HepG2 (cell line): ENCODE measurements around the gene PLPPR3. TPM values are rescaled to one million over a fixed set of nuclear protein-coding genes. Genes with fewer than 3 reads are reported as not detected.

Experiments
- ATF1 ChIP-seq: IDR thresholded peaks from 2 replicates; pipeline ENCODE4 v1.6.1; 2016; ENCODE audit warnings: mild to moderate bottlenecking, control low read depth
- CSRNP2 ChIP-seq: sonication (generic); formaldehyde crosslinking; conservative IDR thresholded peaks from 2 replicates; pipeline ENCODE4 v1.8.0; 2022; ENCODE audit warnings: low read depth, missing genetic modification reagents
- DBP ChIP-seq: sonication (generic); formaldehyde crosslinking; IDR thresholded peaks from 2 replicates; pipeline ENCODE4 v1.4.0; 2020; ENCODE audit warnings: missing genetic modification reagents; ENCODE audit errors: not compliant biosample characterization
- GTF2F1 ChIP-seq: fragments of 150-350 bp; IDR thresholded peaks from 2 replicates; pipeline ENCODE4 v1.6.1; 2014; ENCODE audit warnings: low read length
- JUND ChIP-seq: sonication (generic); formaldehyde crosslinking; IDR thresholded peaks from 2 replicates; pipeline ENCODE4 v1.8.0; 2022; ENCODE audit warnings: mild to moderate bottlenecking, missing genetic modification reagents
- KAT2B ChIP-seq: fragments of 150-350 bp; IDR thresholded peaks from 2 replicates; pipeline ENCODE4 v1.6.1; 2014; ENCODE audit warnings: low read depth, low read length, borderline replicate concordance
- MLLT10 ChIP-seq: sonication (generic); formaldehyde crosslinking; IDR thresholded peaks from 2 replicates; pipeline ENCODE4 v1.4.0; 2020; ENCODE audit warnings: missing genetic modification reagents
- MTERF4 ChIP-seq: sonication (generic); formaldehyde crosslinking; IDR thresholded peaks from 2 replicates; pipeline ENCODE4 v1.8.0; 2023; ENCODE audit warnings: mild to moderate bottlenecking, missing genetic modification reagents
- PHF8 ChIP-seq: sonication (generic); formaldehyde crosslinking; IDR thresholded peaks from 2 replicates; pipeline ENCODE4 v1.5.0; 2020; ENCODE audit warnings: missing genetic modification reagents
- SMC3 ChIP-seq: IDR thresholded peaks from 2 replicates; pipeline ENCODE4 v1.6.1; 2011; ENCODE audit warnings: low read length, improper control_type of control experiment
- SOX5 ChIP-seq: IDR thresholded peaks from 2 replicates; pipeline ENCODE4 v1.6.1; 2016; ENCODE audit warnings: borderline replicate concordance
- TMF1 ChIP-seq: sonication (generic); formaldehyde crosslinking; IDR thresholded peaks from 2 replicates; pipeline ENCODE4 v1.8.1; 2022; ENCODE audit warnings: low read depth, missing genetic modification reagents
- ZNF230 ChIP-seq: sonication (generic); formaldehyde crosslinking; IDR thresholded peaks from 2 replicates; pipeline ENCODE4 v1.4.0; 2020; ENCODE audit warnings: mild to moderate bottlenecking, missing genetic modification reagents
- ZNF619 ChIP-seq: sonication (generic); formaldehyde crosslinking; IDR thresholded peaks from 2 replicates; pipeline ENCODE4 v1.4.0; 2020; ENCODE audit warnings: mild to moderate bottlenecking, missing genetic modification reagents
- polyA plus RNA-seq, 8 experiments: library from polyadenylated mRNA; depleted of rRNA in 3 of 8; stranded (reverse) in 7 of 8; unstranded in 1 of 8; fragments of >200 nt; fragmentation: Illumina TruSeq in 4 of 8; extraction: Trizol in 4 of 8; gene quantifications; 2 replicates each; pipeline versions ENCODE4 v1.2.1 to v1.2.3, GENCODE V29; 2011 to 2016; ENCODE audit warnings: low read depth in 4 of 8, missing spikeins in 1 of 8, mixed read lengths in 1 of 8; ENCODE audit not compliant: insufficient read depth in 1 of 8
- total RNA-seq, 5 experiments: library from RNA; depleted of rRNA; stranded (reverse); fragments of >200 nt; fragmentation: Illumina TruSeq; extraction: Trizol; gene quantifications; 2 replicates each; pipeline ENCODE4 v1.2.3, GENCODE V29; 2016; ENCODE audit warnings: low read depth in 1 of 5
- TF ChIP-seq, protein P1 (sequence below): sonication (generic); formaldehyde crosslinking; IDR thresholded peaks from 2 replicates; pipeline ENCODE4 v1.8.0; 2022; ENCODE audit warnings: mild to moderate bottlenecking, missing genetic modification reagents, borderline replicate concordance
- TF ChIP-seq, protein P2 (sequence below): sonication (generic); formaldehyde crosslinking; IDR thresholded peaks from 2 replicates; pipeline ENCODE4 v1.4.0; 2020; ENCODE audit warnings: mild to moderate bottlenecking, missing genetic modification reagents

The PLPPR3 gene
- total and polyA plus RNA-seq, 2 of the 13 experiments (the other 11 are each of a cell fraction or from before 2014, with no cell fraction given), result 0.07 to 0.16 TPM

DNA sequence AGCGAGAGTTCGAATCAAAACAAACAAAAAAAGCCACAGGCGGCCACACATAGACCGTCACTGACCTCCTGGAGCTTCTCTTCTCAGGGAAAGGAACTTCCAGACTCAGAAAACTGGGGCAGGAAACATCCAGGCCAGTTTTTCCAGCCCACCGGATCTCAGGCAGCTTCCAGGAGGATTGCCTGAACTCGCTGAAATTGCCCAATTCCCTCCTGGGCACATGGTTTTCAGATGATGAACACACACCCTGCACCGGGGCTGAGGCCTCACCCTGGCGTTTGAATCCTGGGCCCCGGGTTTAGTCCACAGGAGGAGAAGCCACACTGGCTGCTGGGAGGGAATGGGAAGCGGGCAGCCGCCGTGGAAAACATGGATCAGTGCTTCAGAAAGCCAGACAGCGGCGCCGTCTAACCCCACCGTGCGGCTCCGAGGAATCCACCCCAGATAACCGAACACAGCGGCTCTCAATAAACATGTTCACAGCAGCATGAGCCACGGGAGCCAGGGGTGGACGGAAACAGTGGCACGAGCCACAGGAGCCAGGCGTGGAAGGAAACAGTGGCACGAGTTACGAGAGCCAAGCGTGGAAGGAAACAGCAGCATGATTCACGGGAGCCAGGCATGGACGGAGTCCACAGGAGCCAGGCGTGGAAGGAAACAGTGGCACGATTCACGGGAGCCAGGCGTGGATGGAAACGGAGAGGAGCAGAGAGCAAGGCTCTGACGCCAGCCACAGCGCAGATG is 42.7 kb downstream of the PLPPR3 start (continued):
- TF ChIP-seq, protein P1, sequence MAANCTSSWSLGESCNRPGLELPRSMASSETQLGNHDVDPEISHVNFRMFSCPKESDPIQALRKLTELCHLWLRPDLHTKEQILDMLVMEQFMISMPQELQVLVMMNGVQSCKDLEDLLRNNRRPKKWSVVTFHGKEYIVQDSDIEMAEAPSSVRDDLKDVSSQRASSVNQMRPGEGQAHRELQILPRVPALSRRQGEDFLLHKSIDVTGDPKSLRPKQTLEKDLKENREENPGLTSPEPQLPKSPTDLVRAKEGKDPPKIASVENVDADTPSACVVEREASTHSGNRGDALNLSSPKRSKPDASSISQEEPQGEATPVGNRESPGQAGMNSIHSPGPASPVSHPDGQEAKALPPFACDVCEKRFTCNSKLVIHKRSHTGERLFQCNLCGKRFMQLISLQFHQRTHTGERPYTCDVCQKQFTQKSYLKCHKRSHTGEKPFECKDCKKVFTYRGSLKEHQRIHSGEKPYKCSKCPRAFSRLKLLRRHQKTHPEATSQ, result no peak; the same call in 1 of the 2 replicates
- no peak for TF ChIP-seq MTERF4 (CRISPR knock-in tag)
- TF ChIP-seq SOX5 (CRISPR knock-in tag), result peak; percentile 79
- TF ChIP-seq KAT2B, result no peak
- peak; percentile 50; the same call in 1 of the 2 replicates for TF ChIP-seq ZNF230 (CRISPR knock-in tag)
- no peak for TF ChIP-seq ATF1
- TF ChIP-seq SMC3, result no peak
- 0 out of 2 replicates have a peak, but pooled peaks have one; percentile 38 for TF ChIP-seq TMF1 (CRISPR knock-in tag)
- peak; percentile 55 for TF ChIP-seq PHF8 (CRISPR knock-in tag)
- TF ChIP-seq JUND, result peak; percentile 12
- TF ChIP-seq, protein P2, sequence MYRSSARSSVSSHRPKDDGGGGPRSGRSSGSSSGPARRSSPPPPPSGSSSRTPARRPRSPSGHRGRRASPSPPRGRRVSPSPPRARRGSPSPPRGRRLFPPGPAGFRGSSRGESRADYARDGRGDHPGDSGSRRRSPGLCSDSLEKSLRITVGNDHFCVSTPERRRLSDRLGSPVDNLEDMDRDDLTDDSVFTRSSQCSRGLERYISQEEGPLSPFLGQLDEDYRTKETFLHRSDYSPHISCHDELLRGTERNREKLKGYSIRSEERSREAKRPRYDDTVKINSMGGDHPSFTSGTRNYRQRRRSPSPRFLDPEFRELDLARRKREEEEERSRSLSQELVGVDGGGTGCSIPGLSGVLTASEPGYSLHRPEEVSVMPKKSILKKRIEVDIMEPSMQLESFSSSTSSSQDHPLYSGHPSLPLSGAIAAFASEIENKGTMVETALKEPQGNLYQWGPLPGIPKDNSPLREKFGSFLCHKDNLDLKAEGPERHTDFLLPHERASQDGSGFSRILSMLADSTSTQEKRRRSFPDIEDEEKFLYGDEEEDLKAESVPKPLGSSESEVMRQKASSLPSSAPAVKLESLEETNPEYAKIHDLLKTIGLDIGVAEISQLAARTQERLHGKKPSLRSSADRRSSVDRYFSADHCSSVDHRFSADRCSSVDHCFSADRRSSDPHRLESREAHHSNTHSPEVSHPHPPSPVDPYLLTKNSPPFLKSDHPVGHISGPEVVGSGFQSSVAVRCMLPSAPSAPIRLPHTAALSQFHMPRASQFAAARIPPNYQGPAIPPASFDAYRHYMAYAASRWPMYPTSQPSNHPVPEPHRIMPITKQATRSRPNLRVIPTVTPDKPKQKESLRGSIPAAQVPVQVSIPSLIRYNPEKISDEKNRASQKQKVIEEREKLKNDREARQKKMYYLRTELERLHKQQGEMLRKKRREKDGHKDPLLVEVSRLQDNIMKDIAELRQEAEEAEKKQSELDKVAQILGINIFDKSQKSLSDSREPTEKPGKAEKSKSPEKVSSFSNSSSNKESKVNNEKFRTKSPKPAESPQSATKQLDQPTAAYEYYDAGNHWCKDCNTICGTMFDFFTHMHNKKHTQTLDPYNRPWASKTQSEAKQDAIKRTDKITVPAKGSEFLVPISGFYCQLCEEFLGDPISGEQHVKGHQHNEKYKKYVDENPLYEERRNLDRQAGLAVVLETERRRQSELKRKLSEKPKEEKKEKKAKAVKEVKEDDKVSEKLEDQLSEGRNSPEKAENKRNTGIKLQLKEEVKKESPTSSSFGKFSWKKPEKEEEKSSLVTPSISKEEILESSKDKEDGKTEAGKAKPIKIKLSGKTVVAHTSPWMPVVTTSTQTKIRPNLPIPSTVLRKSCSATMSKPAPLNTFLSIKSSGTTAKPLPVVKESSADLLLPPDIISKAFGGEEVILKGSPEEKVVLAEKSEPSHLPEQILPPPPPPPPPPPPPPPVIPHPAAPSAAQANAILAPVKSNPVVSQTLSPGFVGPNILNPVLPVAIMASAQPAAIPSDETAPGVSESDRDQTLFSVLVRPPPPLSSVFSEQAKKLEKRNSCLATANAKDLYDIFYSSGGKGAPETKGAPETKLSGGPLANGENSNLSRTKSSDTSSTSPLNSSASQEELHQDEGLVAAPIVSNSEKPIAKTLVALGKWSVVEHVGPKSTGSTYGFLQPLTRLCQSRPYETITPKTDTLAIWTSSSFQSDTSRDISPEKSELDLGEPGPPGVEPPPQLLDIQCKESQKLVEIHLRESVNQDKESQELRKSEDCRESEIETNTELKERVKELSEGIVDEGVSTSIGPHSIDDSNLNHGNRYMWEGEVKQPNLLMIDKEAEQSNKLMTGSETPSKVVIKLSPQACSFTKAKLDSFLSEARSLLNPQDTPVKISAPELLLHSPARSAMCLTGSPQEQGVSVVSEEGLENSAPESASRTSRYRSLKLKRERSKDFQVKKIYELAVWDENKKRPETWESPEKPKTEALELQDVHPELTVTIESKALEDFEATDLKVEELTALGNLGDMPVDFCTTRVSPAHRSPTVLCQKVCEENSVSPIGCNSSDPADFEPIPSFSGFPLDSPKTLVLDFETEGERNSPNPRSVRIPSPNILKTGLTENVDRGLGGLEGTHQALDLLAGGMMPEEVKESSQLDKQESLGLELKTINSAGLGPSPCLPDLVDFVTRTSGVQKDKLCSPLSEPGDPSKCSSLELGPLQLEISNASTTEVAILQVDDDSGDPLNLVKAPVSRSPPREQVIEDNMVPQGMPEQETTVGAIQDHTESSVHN (CRISPR knock-in tag), result no peak
- no peak for TF ChIP-seq GTF2F1
- TF ChIP-seq DBP (CRISPR knock-in tag), result peak; percentile 92
- no peak for TF ChIP-seq ZNF619 (CRISPR knock-in tag)
- TF ChIP-seq MLLT10, result 0 out of 2 replicates have a peak, but pooled peaks have one; percentile 29
- no peak for TF ChIP-seq CSRNP2 (CRISPR knock-in tag)
